GM18873 (cell line): Measurements from ENCODE around the gene XKR7.

ENCODE experiments used
- ATAC-seq: cut with Tn5 transposase; IDR thresholded peaks from one replicate; pipeline ENCODE4 v1.9.1; 2021; ENCODE audit warnings: mild to moderate bottlenecking, moderate library complexity, moderate number of reproducible peaks; ENCODE audit not compliant: unreplicated experiment, low FRiP score

The XKR7 gene

GRCh38 chr20:31939661-31940060, 28.3 kb upstream of the XKR7 start:
- no peak for ATAC-seq

GRCh38 chr20:31943052-31943471, 24.9 kb upstream of the XKR7 start:
- ATAC-seq, result no peak

- no peak for ATAC-seq
Measured at GRCh38 chr20:31945319-31945718, 22.6 kb upstream of the XKR7 start.

GRCh38 chr20:31945785-31946184, 22.2 kb upstream of the XKR7 start:
- no peak for ATAC-seq

DNA sequence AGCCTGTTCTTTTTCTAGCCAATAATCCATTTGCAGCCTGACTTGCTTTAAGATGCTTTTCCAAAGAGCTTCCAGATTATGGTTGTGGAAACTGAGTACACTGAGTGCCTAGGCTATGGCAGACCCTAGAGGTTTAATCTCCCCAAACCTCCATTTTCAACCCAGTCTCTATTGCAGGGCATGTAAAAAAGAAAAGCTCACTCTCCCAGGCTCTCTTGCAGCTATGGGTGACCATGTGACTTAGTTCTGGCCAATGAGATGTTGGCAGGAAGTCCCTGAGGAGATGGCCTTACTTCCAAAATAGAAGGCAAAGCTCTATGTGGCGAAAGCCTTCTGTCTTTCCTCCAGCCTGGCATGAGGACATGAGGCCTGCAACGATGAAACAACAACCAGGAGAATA, 19.9 kb upstream of the XKR7 start:
- no peak for ATAC-seq

DNA sequence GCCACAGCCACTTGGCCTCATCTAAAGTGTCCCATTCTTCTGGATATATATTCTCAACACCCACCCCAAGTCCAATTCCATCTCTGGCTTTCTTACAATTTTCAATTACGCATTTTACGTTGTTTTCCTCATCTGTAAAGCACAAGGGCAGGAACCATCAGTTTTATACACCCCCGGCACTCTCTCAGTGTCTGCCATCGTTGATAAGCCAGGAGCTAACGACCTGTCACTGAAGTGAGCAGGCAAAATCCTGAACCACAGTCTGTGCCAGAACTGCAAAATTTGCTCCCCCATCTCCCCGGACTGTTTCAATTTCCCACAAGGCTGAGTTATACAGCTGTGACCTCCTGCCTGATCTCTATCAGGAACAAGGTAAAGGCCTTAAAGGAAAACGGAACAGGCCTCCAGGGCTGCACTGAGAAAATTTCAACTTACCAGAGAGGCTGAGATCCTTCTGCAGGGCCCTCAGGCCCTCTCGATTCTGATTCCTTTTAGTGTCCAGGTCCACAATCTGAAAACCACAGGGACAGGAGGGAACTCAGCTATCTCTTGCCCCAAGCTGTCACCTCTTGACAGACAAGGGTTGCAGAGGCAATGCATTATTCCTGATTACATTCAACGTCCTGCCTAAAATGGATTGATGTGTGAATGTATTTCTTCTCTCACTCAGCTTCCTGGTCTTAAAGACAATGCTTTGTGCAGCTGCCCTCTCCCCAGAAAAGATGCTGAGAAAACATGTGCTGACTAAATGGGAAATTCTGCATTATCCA, 17.9 kb upstream of the XKR7 start:
- no peak for ATAC-seq

- no peak for ATAC-seq
Measured at GRCh38 chr20:31951203-31951529, 16.8 kb upstream of the XKR7 start.

GRCh38 chr20:31951530-31952453, 16.2 kb upstream of the XKR7 start, which contains the start of gene PDRG1:
TSS of gene PDRG1 (minus strand) at chr20:31952046. CDS start at chr20:31951961, 85 bp downstream.
- ATAC-seq, result peak; percentile 80

DNA sequence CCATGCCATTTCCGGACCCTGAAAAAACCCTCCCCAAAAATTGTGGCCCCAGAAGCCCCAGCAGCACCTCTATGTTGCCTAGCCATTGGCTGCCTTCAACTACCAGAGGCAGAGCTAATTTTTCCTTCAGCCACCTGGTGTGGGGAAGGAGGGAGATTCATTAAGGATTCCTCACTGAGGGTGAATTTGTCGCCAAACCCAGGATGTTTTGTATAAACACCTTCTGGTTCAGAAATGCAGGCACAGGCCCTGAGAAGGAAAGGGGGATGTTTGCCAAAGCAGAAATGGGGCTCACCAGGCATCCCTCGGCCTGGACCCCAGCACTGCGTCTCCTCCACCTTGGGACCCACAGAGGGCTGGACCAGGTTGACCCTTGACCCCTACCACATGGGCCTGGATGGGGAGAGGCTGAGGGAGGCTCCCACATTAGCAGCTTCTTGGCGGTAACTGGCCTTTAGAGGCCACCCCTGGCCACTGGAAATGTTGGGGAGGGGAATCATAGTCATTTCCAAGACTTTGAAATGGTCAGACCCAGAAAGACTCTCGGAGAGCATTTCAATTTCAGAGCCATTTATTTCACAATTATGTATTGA, 14.3 kb upstream of the XKR7 start:
- no peak for ATAC-seq

GRCh38 chr20:31954500-31954899, 13.5 kb upstream of the XKR7 start:
- ATAC-seq, result no peak

DNA sequence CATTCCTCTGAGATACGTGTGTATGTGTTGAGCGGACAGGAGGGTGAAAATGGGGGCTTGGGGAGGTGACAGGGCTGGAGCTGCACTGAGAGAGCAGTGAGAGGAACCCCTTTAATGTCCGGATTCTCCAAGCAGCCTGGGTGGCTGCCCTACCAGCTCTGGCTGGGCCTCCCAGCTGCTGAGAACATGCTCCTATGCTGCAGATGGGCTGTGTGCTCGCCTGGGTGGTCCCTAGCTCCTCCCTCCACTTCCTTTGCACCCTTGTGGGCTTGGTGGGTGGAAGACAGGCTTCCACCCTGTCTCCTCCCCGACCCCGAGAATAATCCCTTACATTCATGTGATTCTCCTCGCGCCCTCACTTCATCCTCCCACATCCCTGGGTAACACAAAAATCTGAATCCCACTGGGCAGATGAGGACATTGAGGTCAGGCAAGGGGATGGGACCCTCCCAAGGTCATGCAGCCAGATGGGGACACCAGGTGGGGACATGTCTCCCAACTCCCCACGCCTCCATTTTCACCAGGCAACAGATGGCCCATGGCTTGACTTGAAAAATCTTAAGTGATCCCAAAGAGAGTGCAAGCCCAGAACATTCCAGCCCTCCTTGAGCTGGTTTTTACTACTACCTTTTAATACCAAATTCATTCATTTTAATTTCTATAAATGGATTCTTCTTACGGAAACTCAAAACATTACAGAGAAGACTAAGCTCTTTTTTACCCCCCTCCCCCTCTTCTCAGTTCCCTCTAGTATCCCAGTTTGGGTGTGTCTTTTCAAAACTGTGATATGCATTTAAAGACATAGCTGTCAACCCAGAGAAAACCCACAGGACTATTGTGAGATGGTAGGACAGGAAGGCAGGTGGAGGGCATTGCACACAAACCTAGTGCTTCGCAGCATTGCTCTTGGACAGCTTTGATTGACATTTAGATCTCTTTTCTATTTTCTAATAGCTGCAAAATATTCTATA, 11.1 kb upstream of the XKR7 start:
- no peak for ATAC-seq

DNA sequence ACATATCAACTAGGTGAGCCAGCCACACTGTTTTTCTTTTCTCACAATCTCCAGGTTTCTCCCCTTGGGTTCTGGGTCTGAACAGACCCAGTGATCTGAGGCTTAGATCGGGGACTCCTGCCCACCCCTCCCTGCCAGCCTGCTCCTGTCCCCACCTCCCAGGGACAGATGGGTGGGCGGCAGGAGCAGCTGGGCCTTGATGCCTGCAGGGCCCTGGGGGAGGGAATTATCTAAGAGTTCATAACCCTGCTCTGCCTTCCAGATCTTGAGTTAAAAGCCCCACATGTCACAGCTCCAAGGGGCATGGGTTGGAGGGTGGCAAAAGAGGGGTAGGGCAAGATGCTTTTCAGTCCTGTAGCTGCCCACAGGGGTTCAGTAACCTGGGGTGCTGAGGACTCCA, 5.2 kb upstream of the XKR7 start:
- ATAC-seq, result no peak

DNA sequence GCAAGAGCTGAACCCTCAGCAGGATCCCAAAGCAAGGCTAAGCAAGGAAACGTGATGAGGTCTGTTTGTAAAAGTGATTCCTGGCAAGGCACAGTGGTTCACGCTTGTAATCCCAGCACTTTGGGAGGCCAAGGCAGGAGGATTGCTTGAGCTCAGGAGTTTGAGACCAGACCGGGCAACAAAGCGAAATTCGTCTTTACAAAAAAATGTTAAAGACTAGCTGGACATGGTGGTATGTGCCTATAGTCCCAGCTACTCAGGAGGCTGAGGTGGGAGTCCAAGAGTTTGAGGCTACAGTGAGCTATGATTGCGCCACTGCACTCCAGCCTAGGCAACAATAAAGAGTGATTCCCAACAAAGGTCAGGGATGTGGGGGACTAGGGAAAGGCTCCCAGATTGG, 4.1 kb upstream of the XKR7 start:
- ATAC-seq, result no peak

- ATAC-seq, result no peak
Measured at GRCh38 chr20:31966991-31967655, 828 bp upstream of the XKR7 start.

- no peak for ATAC-seq
Measured at GRCh38 chr20:31968291-31969126, 558 bp downstream of the XKR7 start.

- ATAC-seq, result no peak
Measured at GRCh38 chr20:31969991-31970390, 2.0 kb downstream of the XKR7 start.

DNA sequence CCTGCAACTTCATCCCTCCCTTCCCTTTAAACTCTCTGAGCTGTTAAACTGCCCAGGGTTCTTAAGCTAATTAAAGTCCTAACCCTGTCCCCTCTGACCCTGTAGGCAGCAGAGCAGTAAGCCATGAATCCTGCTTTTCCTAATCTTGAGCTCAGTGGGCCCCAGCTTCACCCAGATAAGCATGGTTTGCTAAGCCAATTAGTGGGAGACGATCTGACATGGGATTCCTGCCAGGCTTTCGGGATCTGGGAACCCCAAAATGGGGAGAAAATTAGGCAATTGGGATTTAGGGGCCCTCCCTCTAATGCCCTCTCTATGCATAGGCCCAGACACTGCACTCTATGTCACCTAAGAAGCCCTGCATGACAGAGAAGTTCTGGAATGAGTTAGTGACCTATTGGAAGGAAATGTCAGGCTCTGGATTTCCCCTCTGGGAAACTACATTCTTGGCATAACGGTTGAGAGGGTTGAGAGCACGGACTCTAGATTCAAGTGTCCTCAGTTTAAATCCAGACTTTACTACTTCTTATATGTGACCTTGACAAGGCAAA, 4.6 kb downstream of the XKR7 start:
- ATAC-seq, result no peak

- no peak for ATAC-seq
Measured at GRCh38 chr20:31974296-31974695, 6.3 kb downstream of the XKR7 start.
